HG03342 (cell line): ENCODE measurements around the gene ALKBH4.
"Not testable (repeated sequence)": the region's sequence is repeated elsewhere in the genome, so short reads cannot be mapped to it uniquely, and the experiment has no call there.

ENCODE experiments used
- ATAC-seq: cut with Tn5 transposase; IDR thresholded peaks from one replicate; pipeline ENCODE4 v1.9.1; 2021; ENCODE audit warnings: mild to moderate bottlenecking, moderate library complexity; ENCODE audit not compliant: unreplicated experiment

Gene ALKBH4

DNA sequence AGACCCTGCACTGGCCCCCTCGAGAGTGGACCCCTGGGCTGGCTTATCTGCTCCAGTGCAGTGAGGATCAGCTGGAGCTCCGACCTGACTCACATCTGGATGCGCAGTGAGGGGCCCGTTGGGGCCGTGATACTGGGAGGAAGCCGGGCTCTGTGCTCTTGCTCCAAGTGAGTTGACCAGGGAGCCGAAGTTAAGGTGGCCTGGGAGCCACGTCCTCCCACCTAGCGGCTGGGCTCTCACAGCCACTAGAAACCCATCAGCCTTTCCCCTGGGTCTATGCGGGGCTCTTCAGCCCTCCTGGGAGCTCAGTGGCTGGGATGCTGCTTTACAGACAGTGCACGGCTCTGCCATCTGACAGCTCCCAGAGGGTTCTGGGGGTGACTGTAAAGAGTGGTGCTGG lies 9.1 kb downstream of the ALKBH4 start:
- no peak for ATAC-seq

DNA sequence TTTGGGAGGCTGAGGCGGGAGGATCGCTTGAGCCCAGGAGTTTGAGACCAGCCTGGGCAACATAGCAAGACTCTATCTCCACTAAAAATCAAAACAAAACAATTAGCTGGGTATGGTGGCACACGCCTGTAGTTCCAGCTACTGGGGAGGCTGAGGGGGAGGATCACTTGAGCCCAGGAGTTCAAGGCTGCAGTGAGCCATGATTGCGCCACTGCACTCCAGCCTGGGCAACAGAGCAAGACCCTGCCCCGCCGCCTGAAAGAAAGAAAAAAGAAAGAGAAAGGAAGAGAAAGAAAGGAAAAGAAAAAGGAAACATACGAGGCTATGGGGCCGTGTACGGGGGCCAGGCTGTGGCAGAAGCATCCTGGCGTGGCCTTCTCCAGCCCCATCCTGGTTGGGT lies 9.7 kb downstream of the ALKBH4 start:
- not testable (repeated sequence) for ATAC-seq

DNA sequence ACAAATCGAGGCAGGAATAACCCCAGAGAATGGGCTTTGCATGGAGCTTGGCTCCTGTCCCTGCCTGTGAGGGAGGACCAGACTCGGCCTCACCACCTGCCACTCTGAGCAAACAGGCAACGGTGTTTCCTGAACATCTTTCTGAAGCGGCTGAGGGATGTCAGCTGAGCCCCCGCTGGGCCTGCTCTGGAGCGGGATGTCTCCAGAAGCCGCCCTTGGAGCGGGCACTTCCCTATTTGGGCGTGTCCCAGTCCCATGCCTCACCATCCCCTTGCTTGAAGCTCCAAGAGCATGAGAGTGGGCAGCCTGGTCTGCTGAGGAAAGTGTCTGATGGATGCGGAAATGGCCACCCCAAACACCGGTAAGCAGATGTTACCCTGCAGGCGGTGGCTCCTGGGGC lies 10.2 kb downstream of the ALKBH4 start:
- ATAC-seq, result no peak

DNA sequence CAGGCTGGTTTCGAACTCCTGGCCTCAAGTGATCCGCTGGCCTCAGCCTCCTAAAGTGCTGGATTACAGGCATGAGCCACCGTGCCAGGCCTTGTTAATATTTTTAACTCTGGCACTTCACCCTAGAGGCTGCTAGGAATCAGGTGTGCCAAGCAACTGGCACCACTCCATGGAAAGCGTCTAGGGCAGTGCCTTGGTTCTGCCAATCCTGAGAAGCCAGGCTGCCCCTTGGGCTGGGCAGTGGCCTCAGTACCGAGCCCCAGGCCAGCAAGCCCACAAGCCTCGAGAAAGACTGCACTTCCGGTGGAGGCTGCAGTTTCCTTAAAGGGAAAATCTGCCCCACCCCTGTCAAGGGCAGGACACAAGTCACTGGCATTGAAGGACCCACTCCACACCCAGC lies 11.3 kb downstream of the ALKBH4 start:
- ATAC-seq, result no peak

DNA sequence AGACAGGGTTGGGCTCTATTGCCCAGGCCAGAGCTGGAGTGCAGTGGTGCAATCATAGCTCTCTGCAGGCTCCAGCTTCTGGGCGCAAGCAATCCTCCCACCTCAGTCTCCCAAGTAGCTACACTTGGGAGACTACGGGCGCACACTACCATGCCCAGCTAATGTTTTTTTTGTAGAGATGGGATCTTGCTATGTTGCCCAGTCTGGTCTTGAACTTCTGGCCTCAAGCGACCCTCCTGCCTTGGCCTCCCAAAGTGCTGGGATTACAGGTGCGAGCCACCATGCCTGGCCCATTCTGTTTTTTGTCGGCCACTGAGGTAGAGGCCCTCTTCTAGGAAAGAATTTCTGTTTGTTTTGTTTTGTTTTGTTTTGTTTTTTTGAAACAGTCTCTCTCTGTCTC lies 12.2 kb downstream of the ALKBH4 start:
- ATAC-seq, result no peak

DNA sequence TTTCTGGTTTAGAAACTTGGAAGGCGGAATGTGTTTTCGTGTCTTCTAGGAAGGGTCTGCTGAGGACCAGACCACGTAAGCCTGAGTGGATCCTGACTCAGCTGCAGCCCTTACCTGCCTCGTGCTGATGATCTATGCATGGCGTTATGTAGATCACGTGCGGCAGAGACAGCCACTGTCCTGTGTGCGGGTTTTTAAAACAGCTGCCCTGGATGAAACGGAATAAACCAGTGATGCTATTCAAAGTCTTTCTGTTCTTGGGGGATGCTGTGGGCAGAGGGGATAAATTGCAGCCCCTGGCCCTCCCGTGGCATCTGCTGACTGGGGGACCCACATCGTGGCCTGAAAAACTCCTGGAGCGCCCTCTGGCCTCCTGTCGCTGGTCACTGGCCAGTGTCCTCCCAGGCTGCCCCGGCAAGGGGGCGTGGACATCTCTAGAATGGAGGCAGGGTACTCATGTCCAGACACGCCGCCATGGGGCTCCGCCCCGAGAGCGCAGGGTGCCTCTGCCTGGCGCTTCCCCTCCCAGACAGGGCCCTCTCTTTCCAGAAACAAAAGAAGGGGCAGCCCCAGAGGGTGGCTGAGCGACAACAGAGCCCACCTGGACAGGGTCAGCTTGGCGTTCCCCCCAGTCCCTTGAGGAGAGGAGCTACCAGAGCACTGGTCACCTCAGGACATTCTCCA lies 13.2 kb downstream of the ALKBH4 start:
- ATAC-seq, result no peak

DNA sequence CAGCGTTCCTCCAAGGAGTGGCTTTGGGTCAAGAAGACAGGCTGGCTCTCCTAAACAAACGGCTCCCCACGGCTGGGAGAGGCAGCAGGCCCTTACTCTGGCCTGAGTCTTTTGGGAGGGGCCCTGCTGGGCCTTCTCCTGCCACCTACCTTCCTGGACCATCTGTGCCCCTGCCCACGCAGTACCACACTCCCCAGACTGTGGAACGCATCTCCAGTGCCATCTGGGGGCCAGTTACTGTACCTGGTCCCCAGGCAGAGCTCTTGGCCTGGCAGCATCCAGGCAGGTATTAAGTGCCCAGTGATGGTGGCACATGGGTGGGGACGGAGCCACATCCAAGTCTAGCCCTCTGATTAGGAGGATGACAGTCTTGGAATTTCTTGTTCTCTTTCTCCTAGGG lies 14.4 kb downstream of the ALKBH4 start:
- no peak for ATAC-seq

DNA sequence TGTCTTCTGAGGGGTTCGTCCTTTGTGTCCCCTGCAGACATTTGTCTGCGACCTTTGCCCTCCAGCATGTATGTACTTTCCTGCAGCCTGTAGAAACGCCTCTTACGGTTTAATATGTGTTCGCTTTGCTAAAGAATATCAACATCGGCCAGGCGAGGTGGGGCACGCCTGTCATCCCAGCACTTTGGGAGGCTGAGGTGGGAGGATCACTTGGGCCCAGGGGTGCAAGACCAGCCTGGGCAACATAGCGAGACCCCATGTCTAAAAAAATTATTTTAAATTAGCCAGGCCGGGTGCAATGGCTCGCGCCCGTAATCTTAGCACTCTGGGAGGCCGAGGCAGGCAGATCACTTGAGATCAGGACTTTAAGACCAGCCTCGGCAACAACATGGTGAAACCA lies 15.5 kb downstream of the ALKBH4 start:
- no peak for ATAC-seq

DNA sequence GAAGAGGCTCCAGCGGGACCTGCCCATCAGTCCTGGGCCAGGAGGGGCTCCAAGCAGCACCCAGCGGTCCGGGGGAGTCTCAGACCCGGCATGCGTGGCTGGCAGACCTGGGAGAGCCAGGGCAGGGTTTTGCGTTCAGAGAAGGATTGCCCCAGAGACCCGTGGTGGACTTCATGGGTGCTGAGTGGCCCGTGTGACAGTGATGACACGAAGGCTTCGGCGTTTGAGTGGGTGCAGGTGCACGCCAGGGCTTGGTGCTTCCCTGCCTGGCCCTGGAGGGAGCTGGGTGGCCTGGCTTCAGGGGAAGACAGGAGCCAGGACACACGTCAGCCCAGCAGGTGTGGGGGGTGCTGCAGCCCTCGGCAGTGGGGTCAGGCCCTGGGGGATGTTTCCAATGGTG lies 17.4 kb downstream of the ALKBH4 start:
- no peak for ATAC-seq

DNA sequence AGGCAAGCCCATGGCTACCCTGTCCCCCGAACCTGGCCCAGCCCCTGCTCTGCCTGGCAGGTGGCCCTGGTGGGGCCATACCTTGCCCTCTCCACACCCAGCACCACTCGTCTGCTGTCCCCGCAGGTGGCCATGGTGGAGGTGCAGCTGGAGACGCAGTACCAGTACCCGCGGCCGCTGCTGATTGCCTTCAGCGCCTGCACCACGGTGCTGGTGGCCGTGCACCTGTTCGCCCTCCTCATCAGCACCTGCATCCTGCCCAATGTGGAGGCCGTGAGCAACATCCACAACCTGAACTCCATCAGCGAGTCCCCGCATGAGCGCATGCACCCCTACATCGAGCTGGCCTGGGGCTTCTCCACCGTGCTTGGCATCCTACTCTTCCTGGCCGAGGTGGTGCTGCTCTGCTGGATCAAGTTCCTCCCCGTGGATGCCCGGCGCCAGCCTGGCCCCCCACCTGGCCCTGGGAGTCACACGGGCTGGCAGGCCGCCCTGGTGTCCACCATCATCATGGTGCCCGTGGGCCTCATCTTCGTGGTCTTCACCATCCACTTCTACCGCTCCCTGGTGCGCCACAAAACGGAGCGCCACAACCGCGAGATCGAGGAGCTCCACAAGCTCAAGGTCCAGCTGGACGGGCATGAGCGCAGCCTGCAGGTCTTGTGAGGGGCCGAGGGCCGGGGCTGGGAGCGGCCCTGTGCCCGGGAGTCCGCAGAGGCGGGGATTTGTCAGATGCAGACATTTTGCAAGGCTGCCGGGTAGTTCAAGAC lies 18.1 kb downstream of the ALKBH4 start:
- ATAC-seq, result no peak

DNA sequence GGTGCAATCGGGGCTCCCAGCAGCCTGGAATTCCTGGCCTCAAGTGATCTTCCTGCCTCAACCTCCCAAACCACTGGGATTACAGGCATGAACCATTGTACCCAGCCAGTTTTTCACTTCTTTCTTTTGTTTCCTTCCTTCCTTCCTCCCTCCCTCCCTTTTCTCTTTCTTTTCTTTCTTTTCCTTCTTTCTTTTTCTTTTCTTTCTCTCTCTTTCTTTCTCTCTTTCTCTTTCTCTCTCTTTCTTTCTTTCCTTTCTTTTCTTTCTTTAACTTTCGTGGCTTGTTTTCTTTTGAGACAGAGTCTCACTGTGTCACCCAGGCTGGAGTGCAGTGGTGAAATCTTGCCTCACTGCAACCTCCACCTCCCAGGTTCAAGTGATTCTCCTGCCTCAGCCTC lies 19.0 kb downstream of the ALKBH4 start:
- no peak for ATAC-seq

DNA sequence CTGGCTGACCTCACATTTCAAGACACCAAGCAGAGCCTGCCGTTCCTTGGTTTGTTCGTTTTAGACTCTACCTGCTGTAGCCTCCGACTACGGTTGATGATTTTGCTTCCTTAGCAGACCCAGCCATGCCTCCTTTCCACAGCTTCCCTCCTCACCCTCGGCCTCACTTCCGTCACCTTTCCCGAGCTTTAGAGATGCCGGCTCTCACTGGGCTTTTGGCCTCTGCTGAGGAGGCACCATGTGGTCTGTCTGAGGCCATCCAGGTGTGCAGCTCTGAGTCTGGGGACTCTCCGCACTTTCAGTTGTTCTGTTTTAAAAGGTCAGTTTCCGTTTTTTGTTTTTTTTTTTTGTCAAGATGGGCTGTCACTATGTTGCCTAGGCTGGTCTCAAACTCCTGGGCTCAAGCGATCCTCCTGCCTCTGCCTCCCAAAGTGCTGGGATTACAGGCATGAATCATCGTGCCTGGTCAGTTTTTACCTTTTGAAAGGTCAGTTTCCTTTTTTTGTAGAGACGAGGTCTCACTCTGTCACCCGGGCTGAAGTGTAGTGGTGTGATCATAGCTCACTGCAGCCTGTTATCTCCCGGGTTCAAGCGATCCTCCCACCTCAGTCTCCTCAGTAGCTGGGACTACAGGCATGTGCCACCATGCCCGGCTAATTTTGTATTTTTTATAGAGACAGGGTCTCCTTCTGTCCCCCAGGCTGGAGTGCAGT lies 19.5 kb downstream of the ALKBH4 start:
- peak; percentile 45 for ATAC-seq

DNA sequence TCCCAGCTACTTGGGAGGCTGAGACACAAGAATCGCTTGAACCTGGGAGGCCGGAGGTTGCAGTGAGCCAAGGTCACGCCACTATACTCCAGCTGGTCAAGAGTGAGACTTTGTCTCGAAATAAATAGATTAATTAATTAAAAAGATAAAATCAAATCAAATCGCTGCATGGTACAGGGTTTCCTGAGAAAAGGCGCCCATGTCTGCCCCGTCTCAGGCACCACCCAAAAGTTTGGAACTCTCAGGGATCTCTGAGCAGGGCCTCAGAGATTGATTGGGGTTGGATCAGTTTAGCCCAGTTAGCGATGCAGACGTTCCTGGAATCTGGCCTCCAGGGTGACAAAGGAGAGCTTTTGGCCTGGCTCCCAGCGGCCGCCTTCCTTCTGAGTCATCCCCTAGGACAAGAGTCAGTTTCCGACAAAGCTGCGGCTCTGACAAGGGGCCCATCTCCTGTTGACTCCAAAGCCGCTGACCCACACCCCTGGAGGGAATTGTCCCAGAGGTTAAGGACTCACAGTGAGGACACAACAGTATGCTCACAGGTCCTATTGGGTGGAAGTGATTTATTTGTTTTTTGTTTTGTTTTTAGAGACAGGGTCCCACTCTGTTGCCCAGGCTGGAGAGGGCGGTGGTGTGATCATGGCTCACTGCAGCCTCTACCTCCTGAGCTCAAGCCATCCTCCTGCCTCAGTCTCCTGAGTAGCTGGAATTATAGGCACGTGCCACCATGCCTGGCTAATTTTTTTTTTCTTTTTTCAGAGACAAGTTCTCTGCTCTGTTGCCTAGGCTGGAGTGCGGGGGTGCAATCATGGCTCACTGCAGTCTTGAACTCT lies 24.5 kb downstream of the ALKBH4 start:
- ATAC-seq, result no peak

DNA sequence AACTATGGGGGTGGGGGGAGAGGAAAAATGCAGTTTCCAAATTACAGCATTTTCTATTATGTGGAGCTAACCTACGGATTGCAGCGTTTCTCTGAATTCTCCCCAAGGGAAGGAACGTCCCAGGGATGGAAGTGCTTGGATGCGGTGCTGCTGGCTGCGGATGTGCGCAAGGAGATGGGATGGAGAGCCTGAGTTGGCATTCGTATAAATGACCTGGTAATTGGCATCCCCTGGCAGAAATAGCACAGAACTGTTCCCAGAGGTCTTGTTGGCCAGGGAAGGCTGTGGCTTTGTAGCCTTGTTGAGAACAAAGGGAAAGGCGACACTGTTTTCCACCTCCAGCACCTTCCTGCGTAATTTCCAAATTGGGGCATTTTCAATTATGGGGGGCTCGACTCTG lies 28.5 kb downstream of the ALKBH4 start:
- ATAC-seq, result no peak

DNA sequence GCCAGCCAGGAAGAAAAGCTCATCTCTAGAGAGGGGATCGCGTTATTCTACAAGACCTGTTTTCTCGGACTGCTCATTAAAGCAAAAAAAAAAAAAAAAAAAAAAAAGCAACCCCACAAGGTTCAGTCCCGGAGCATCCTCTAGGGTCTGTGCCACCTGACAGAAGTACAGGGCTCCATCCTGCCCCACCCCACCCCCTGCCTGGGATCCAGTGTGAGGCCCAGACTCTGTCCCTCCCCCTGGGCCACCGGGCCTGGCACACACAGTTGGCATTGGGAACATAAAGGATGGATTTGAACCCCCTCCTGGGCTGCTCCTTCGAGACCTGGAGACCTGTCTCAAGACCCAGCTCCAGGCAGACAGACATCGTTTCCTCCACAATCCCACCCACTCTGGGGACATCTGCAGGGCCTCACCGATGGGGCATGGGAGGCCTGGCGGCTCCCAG lies 30.6 kb downstream of the ALKBH4 start:
- no peak for ATAC-seq

DNA sequence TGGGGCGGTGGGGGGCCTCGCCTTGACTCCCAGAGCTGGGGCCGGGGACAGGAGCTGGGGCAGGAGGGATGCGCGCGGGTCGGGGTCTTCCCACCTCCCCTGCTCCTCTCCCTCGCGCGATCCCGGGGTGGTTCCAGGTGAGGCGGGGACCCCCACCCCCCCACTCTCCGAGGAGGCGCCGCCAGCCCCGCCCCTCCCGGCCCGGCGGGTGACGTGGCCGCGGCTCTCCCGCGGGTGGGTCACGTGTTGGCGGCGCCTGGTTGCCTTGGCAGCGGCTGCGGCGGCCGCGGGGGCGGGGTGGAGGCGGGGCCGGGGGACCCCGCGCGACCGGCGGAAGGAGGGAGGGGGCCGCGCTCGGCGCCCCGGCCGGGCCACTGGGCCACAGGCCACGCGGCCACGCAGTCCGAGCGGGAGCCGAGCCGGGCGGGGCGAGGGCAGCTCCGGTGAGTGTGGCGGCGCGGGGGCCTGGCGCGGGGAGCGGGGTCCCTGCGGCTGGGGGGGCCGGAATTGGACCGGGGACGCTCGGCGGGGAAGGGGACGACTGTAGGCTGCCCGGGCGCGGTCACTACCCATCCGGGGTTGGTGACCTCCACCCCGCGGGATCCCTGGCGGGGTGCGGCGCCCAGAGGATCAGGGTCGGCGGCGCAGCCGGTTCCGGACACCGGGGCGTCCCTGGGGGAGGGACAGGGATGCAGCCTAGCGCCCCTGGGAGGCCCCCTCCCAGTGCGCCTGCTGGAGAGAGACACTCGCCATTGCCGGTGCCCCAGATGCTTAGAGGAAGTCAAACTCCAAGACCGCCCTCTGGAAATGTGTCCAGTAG lies 31.2 kb downstream of the ALKBH4 start, which contains the start of gene ORAI2:
ORAI2 (plus strand) TSS at position 357 of the 820 bp plus-strand sequence. CDS start 5,382 bp downstream, outside the sequence.
- ATAC-seq, result peak; percentile 52

DNA sequence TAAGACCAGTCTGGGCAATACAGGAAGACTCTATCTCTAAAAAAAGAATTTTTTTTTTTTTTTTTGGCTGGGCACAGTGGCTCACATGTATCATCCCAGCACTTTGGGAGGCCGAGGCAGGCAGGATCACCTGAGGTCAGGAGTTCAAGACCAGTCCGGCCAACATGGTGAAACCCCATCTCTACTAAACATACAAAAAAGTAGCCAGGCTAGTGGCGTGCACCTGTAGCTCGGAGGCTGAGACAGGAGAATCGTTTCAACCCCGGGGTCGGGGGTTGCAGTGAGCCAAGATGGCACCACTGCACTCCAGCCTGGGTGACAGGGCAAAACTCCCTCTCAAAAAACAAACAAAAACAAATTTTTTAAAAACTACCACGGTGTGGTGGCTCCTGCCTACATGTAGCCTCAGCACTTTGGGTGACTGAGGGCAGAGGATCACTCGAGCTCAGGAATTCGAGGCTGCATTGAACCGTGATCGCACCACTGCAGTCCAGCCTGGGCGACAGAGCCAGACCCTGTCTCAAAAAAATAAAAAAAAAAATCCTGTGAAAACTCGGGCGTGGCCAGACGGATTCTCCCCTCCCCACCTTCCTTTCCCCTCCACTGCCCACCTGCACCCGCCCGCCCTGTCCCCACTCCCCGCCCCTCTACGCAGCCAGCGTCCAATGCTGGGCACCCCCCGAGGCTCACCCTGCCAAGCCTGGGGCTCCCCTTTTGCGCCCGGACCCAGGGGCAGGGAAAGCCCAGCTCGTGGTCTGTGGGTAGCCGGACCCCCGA lies 32.0 kb downstream of the ALKBH4 start:
- peak; percentile 35 for ATAC-seq

DNA sequence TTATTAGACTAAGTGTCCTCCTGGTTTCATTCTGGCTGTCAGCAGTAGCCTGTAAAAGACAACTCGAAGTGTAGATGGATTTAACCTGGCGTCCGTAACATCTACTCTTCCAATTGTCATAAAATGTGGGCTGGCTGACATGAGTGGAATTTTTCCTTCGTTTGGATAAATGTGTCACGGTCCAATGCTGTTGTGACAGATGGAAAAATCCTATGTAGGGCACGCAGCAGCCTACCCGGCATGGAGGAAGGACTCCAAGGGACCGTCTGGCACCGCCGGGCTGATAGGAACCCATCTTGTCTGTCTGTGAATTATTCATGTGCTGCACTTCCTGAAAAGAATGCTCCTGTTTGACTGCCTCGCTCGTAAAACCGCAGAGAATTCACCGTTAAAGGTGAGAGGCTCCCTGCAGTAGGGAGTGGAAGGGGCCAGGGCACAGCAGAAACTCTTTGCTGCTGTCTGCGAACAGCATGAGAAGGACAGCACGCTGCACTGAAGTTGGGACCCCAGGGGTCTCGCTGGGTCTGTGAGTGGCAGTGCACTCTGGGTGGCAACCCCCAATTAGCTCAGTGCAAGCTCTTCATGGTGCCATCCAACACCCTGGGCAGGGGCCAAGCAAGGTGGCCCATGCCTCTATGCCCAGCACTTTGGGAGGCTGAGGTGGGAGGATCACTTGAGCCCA lies 32.9 kb downstream of the ALKBH4 start:
- ATAC-seq, result no peak
